HG02678 (cell line): Measurements from ENCODE around the gene KIF5B.
A peak's percentile ranks its signal among the peaks of the same experiment; 100 is the strongest.
"Not testable (repeated sequence)": the region's sequence is repeated elsewhere in the genome, so short reads cannot be mapped to it uniquely, and the experiment has no call there.

ENCODE experiments used
- ATAC-seq: cut with Tn5 transposase; IDR thresholded peaks from one replicate; pipeline ENCODE4 v1.9.1; 2021; ENCODE audit warnings: mild to moderate bottlenecking, moderate library complexity; ENCODE audit not compliant: unreplicated experiment

Gene KIF5B

DNA sequence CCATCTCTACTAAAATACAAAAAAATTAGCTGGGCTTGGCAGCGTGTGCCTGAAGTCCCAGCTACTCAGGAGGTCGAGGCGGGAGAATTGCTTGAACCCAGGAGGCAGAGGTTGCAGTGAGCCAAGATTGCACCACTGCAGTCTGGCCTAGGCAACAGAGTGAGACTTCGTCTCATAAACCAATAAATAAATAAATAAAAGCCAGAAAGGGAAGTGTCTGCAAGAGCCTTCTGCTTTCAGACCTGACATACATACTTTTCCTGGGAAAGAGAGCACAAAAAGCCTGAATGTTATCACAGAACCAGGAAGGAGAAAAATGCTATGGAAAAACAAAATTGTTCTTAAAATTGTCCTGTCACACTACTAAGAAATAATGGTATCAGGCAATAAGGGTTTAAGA, 4.1 kb upstream of the KIF5B start:
- ATAC-seq, result no peak

- ATAC-seq, result no peak
These were observed 3.2 kb upstream of the KIF5B start for GRCh38 chr10:32059472-32059871.

GRCh38 chr10:32057036-32057372, 779 bp upstream of the KIF5B start:
- ATAC-seq, result no peak

DNA sequence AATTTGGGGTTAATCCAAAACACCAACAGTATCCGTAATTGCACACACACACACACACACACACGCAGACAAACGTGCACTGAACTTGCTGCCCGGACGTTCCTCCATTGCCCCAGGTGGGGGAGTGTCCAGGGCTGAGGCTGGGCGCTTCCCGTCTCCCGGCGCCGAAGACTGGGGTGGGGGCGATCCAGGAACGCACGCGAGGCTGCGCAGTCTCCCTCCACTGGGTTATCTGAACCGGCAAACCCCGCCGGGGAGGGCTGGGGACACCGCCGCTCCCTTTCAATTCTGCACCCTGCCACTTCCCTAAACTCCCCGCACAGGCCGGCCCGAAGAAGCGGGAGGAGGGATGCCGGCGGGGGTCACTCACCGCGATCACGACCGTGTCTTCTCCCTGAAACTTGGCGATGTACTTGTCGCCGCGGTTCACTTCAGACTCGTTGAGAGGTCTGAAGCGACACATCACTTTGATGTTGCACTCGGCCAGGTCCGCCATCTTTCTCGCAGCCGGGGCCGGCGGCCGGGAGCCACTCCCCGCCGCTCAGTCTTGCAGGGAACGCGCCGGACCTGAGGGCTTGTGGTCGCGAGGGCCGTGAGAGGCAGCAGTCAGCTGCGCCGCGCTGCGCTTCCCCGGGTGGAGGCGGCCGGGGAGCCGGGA, 618 bp downstream of the KIF5B start:
- ATAC-seq, result peak; percentile 48

DNA sequence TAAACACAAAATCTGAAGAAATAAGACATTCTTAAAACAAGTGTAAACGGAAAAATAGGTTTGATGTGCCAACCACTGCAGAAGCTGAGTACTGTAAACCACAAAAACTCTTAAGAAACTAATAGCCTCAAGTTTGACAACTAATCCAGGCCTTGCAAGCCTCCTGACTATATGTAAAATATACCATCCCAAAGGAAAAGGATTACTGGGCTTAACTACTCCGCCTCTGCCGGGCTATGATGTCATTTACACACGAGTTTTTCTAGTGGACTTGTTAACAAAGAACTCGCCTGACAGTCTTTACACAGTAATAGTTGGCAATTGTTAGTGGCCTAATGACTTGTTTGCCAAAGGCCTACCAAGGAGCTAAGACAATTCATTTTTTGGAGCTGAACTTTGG, 2.1 kb downstream of the KIF5B start:
- no peak for ATAC-seq

- not testable (repeated sequence) for ATAC-seq
These were observed 2.8 kb downstream of the KIF5B start for GRCh38 chr10:32053392-32053791.

DNA sequence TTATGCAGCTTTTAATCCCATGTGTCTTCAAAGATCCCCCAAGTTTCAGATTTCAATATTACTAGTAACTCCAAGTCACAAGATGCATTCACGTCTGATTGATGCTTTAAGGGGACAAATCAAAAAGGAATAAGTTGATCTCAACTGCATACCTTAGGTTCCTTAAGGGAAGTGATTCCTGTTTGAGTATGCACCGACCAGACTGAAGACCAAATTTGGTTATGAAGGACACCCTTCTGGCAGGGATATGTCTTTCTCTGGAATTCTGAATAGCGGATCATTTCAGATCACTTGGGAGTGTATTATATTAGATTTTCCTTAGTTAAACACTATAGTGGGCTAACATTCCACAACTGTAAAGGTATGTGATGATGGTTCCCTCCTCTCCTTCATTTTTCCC, 4.3 kb downstream of the KIF5B start:
- no peak for ATAC-seq

- ATAC-seq, result no peak
These were observed 6.0 kb downstream of the KIF5B start for GRCh38 chr10:32050177-32050576.

- ATAC-seq, result no peak
These were observed 7.1 kb downstream of the KIF5B start for GRCh38 chr10:32049113-32049512.

GRCh38 chr10:32048282-32048681, 7.9 kb downstream of the KIF5B start:
- ATAC-seq, result no peak

DNA sequence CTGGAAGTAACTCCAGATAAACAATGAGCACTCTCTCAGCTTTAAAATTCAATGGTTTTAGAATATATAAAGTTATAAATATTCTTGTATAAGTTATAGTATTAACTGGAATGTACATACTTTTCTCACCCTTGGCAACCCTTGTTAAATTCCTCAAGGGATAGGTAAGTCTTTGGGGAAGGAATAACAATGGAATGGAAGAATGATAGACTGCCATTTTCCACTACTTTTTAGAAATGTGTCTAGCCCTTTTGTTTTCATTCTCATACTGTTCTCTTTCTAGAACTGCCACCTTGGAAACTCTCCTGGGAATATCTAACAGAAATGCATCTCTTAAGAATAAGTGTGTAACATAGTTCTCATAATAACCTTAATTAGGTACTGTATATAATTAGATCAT, 8.3 kb downstream of the KIF5B start:
- no peak for ATAC-seq

DNA sequence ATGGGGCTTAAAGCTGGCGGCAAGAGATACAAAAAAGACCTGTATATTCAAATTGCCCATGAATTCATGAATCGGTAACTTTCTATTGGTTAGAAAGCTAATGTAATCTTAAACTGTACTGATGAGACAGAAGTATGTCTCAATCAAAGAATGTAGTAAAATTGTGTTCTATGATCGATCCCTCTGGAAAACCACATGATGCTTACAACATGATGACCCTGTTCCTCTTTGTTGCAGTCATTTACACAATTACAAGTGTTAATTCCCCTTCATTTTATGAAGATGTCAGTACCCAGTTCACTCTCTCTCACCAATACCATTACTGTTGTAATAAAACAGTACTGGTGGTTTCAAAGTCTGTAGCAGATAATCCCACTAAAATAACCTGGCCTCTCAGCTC, 10.1 kb downstream of the KIF5B start:
- no peak for ATAC-seq

- not testable (repeated sequence) for ATAC-seq
These were observed 13.5 kb downstream of the KIF5B start for GRCh38 chr10:32042730-32043129.

DNA sequence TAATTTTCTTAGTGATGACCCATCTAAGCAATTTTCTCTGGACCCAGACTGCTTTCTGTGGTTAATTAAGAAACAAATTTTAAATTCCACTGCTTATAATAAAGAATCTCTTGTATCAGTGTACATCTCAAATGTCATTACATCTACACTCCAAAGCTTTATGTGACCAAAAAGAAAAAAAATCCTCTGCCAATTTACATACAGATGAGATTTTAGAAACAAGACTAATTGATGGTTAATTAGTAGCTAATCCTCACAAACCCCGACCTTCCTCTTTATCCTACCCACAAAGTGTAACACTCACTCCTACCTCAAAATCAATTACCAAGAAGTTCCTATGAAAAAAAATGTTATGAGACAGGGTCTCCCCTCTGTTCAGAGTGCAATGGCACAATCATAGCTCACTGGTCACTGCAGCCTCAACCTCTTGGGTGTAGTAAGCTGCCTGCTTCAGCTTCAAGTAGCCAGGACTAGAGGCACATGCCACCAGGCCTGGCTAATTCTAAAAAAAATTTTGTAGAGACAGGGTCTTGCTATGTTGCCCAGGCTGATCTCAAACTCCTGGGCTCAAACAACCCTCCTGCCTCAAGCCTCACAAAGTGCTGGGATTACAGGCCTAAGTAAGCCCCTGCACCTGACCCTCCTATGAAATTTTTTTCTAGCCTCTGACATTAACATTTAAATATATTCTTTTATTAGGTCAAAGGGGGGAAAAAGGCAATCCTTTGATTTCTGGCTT, 14.8 kb downstream of the KIF5B start:
- ATAC-seq, result no peak

GRCh38 chr10:32039734-32040133, 16.5 kb downstream of the KIF5B start:
- ATAC-seq, result no peak

- ATAC-seq, result no peak
These were observed 17.4 kb downstream of the KIF5B start for GRCh38 chr10:32038777-32039176.

- ATAC-seq, result no peak
These were observed 19.3 kb downstream of the KIF5B start for GRCh38 chr10:32036922-32037321.

DNA sequence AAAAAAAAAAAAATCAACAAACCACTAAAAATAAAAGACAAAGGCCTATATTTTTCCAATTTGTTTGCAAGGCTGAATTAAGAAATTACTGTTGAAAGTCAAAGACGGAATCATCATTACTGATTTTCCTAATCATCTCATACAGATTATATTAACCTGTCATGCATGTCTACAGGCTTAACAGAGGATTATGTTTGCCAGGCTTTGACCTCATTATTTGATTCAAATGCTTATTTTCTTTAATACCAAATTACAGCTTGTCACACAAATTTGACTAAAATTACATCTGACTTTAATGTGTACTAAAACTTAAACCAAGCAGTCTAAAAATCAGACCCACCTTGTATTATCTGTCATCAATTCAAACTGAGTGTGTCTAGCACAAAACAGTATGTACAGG, 21.2 kb downstream of the KIF5B start:
- no peak for ATAC-seq

DNA sequence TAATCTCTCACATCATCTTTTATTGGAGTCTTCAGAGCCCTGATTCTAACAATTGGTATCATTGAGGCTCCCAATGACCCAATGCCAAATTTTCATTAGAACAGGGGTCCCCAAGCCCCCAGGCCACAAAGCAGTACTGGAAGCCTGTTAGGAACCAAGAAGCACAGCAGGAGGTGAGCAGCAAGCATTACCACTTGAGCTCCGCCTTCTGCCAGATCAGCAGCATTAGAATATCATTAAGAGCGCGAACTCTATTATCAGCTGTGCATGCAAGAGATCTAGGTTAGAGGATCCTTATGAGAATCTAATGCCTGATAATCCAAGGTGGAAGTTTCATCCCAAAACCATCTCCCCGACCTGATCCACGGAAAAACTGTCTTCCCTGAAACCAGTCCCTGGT, 23.1 kb downstream of the KIF5B start:
- no peak for ATAC-seq

- no peak for ATAC-seq
These were observed 24.3 kb downstream of the KIF5B start for GRCh38 chr10:32031920-32032319.

GRCh38 chr10:32031424-32031823, 24.8 kb downstream of the KIF5B start:
- no peak for ATAC-seq

DNA sequence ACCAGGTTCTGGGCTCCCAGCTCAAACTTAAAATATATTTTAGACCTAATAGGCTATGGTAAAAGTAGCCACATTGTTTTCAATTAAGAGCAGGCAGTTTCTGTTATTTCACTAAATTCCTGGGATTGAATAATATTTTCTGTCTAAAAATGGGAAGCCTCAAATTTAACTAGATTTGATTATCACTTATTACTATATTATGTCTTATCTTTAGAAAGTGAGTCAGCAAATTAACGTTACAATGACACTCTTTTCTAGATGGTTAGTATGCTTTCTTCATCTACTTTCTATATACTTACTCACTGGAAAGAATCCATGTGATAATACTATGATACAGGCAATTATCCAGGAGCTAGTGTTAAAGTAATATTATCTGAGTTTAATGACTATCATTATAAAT, 27.5 kb downstream of the KIF5B start:
- ATAC-seq, result no peak

DNA sequence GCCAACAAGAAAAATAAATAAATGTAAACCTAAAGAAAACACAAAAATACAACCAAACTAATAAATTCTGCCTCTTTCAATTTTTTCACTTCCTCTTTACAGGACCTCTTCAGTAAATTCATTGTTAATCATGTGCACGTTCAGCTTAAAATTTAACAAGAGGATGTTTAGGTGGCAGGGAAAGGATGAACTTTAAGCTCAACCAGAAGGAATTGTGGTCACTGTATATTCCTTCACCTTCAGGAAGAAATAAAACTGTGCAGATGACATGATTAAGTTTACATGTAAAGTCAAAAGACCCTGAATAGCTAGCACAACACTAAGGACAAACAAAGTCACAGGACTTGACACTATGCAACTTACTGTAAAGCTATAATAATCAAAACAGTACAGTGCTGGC, 33.0 kb downstream of the KIF5B start:
- no peak for ATAC-seq
